SK-N-SH (cell line): ENCODE data around the gene SLC9A8. TPM values are rescaled to one million over a fixed set of nuclear protein-coding genes. Genes with fewer than 3 reads are reported as not detected.
A peak's percentile ranks its signal among the peaks of the same experiment; 100 is the strongest.

Experiments
- CTCF ChIA-PET: fragments of 300-600, 350-600 bp; formaldehyde crosslinking; extraction: SDS; loops from one replicate; lab custom pipeline; 2021; lab: Yijun Ruan, JAX
- POLR2A ChIA-PET: fragments of 350-600 bp; sonication (Branson Sonifier 250); formaldehyde crosslinking; extraction: SDS; loops from one replicate; lab custom pipeline; 2020; ENCODE audit warnings: antibody characterized with exemption, inconsistent platforms; lab: Yijun Ruan, JAX
- DNase-seq: peaks from one replicate; pipeline ENCODE4 v3.0.0; 2012
- H2AFZ ChIP-seq: fragments of 200-600 bp; sonication (generic); 2 replicates; pipeline ENCODE4 v1.8.1; 2016; ENCODE audit warnings: antibody characterized with exemption, mild to moderate bottlenecking, low read depth
- H3F3A ChIP-seq: fragments of 200-600 bp; sonication (generic); replicated peaks from 2 replicates; pipeline ENCODE3; 2016; ENCODE audit warnings: antibody characterized with exemption, mild to moderate bottlenecking; ENCODE audit not compliant: insufficient read depth
- H3K27ac ChIP-seq, 2 experiments: fragments of 200-500 bp in 1 of 2; fragments of 200-600 bp in 1 of 2; sonication (Bioruptor generic) in 1 of 2; sonication (generic), shearing (Covaris generic) in 1 of 2; 2 replicates each; pipeline versions ENCODE4 v1.5.1 to v1.6.1; 2014 to 2016; ENCODE audit warnings: low read depth in 2 of 2, inconsistent platforms in 1 of 2, low read length in 1 of 2, mild to moderate bottlenecking in 1 of 2, mixed read lengths in 1 of 2
- H3K27me3 ChIP-seq: fragments of 200-600 bp; sonication (generic), shearing (Covaris generic); 2 replicates; pipeline ENCODE4 v1.6.1; 2016; ENCODE audit warnings: mixed run types; ENCODE audit not compliant: insufficient read depth
- H3K36me3 ChIP-seq, 2 experiments: fragments of 200-500 bp in 1 of 2; fragments of 200-600 bp in 1 of 2; sonication (Bioruptor generic) in 1 of 2; sonication (generic) in 1 of 2; replicated peaks in 1 of 2; 2 replicates each; pipeline versions ENCODE3 to v1.5.1; 2014 to 2016; ENCODE audit warnings: low read length in 1 of 2, mild to moderate bottlenecking in 1 of 2; ENCODE audit not compliant: insufficient read depth in 2 of 2, control insufficient read depth in 1 of 2
- H3K4me1 ChIP-seq, 2 experiments: fragments of 200-500 bp in 1 of 2; fragments of 200-600 bp in 1 of 2; sonication (Bioruptor generic) in 1 of 2; sonication (generic), shearing (Covaris generic) in 1 of 2; 2 replicates each; pipeline versions ENCODE4 v1.5.1 to v1.6.1; 2014 to 2016; ENCODE audit warnings: low read depth in 1 of 2, low read length in 1 of 2, mixed run types in 1 of 2; ENCODE audit not compliant: insufficient read depth in 2 of 2, control insufficient read depth in 1 of 2
- H3K4me2 ChIP-seq: fragments of 200-600 bp; sonication (generic), shearing (Covaris generic); 2 replicates; pipeline ENCODE4 v1.6.1; 2017; ENCODE audit warnings: mixed run types
- H3K4me3 ChIP-seq, 2 experiments: fragments of 200-500 bp in 1 of 2; fragments of 200-600 bp in 1 of 2; sonication (Bioruptor generic) in 1 of 2; sonication (generic), shearing (Covaris generic) in 1 of 2; 2 replicates each; pipeline versions ENCODE4 v1.5.1 to v1.8.1; 2014 to 2016; ENCODE audit warnings: low read depth in 2 of 2, inconsistent platforms in 1 of 2, low read length in 1 of 2, mild to moderate bottlenecking in 1 of 2, mixed read lengths in 1 of 2, moderate library complexity in 1 of 2
- H3K79me2 ChIP-seq: fragments of 200-600 bp; sonication (generic); 2 replicates; pipeline ENCODE4 v1.8.1; 2017; ENCODE audit warnings: mild to moderate bottlenecking; ENCODE audit not compliant: insufficient read depth
- H3K9ac ChIP-seq: fragments of 200-600 bp; sonication (generic); 2 replicates; pipeline ENCODE4 v1.6.1; 2017; ENCODE audit warnings: mixed run types
- H3K9me2 ChIP-seq: fragments of 200-600 bp; sonication (generic); 2 replicates; pipeline ENCODE4 v1.6.1; 2017; ENCODE audit warnings: mixed run types
- H3K9me3 ChIP-seq: fragments of 200-600 bp; sonication (generic); 2 replicates; pipeline ENCODE4 v1.6.1; 2017; ENCODE audit warnings: mixed run types, mild to moderate bottlenecking, moderate library complexity
- H4K20me1 ChIP-seq: fragments of 200-600 bp; sonication (generic); 2 replicates; pipeline ENCODE4 v1.6.1; 2017; ENCODE audit warnings: mild to moderate bottlenecking, mixed run types; ENCODE audit not compliant: insufficient read depth
- CHD2 ChIP-seq: fragments of 150-350 bp; IDR thresholded peaks from 2 replicates; pipeline ENCODE4 v1.6.1; 2018; ENCODE audit warnings: low read length; ENCODE audit not compliant: partially characterized antibody
- ELF1 ChIP-seq: IDR thresholded peaks from 2 replicates; pipeline ENCODE4 v1.4.0; 2012
- EP300 ChIP-seq, 2 experiments: IDR thresholded peaks; 2 replicates each; pipeline versions ENCODE4 v1.4.0 to v1.6.1; 2012; ENCODE audit warnings: borderline replicate concordance in 1 of 2, low read depth in 1 of 2, low read length in 1 of 2
- EZH2phosphoT487 ChIP-seq: fragments of 200-600 bp; sonication (generic); IDR thresholded peaks from 2 replicates; pipeline ENCODE4 v1.6.1; 2017; ENCODE audit warnings: low read depth, mixed run types, mild to moderate bottlenecking, antibody characterized with exemption, moderate library complexity, borderline replicate concordance
- FOXJ3 ChIP-seq: sonication (generic); formaldehyde crosslinking; IDR thresholded peaks from 2 replicates; pipeline ENCODE4 v1.5.1; 2020; ENCODE audit warnings: mild to moderate bottlenecking, missing genetic modification reagents
- FOXM1 ChIP-seq: IDR thresholded peaks from 2 replicates; pipeline ENCODE4 v1.4.0; 2012; ENCODE audit warnings: low read depth, mild to moderate bottlenecking
- GABPA ChIP-seq: IDR thresholded peaks from 2 replicates; pipeline ENCODE4 v1.4.0; 2012; ENCODE audit warnings: low read depth, mild to moderate bottlenecking
- IRF3 ChIP-seq: fragments of 150-350 bp; IDR thresholded peaks from 2 replicates; pipeline ENCODE4 v1.6.1; 2016; ENCODE audit warnings: mild to moderate bottlenecking, low read depth, low read length
- MAX ChIP-seq: IDR thresholded peaks from 2 replicates; pipeline ENCODE4 v1.4.0; 2012; ENCODE audit warnings: low read depth
- MXI1 ChIP-seq: IDR thresholded peaks from 2 replicates; pipeline ENCODE4 v1.6.1; 2012; ENCODE audit warnings: mild to moderate bottlenecking, low read depth, low read length, improper control_type of control experiment
- NFIC ChIP-seq: IDR thresholded peaks from 2 replicates; pipeline ENCODE4 v1.4.0; 2012; ENCODE audit warnings: borderline replicate concordance
- POLR2AphosphoS5 ChIP-seq: IDR thresholded peaks from 2 replicates; pipeline ENCODE4 v1.6.1; 2012; ENCODE audit warnings: low read depth, low read length
- RCOR1 ChIP-seq: fragments of 150-350 bp; IDR thresholded peaks from 2 replicates; pipeline ENCODE4 v1.6.1; 2017; ENCODE audit warnings: antibody characterized with exemption, low read length
- SMC3 ChIP-seq: IDR thresholded peaks from 2 replicates; pipeline ENCODE4 v1.6.1; 2012; ENCODE audit warnings: low read depth, low read length, improper control_type of control experiment
- TCF12 ChIP-seq: IDR thresholded peaks from 2 replicates; pipeline ENCODE4 v1.4.0; 2012
- USF1 ChIP-seq: IDR thresholded peaks from 2 replicates; pipeline ENCODE4 v1.4.0; 2012; ENCODE audit warnings: low read depth, borderline replicate concordance
- USF2 ChIP-seq: fragments of 150-350 bp; IDR thresholded peaks from 2 replicates; pipeline ENCODE4 v1.6.1; 2017; ENCODE audit warnings: antibody characterized with exemption, low read length, low read depth, borderline replicate concordance
- YY1 ChIP-seq: IDR thresholded peaks from 2 replicates; pipeline ENCODE4 v1.4.0; 2012; ENCODE audit warnings: low read depth, mild to moderate bottlenecking
- WGBS: methylation state at CpG from one replicate; pipeline ENCODE4 v1.1.6; 2017; ENCODE audit warnings: low lambda C conversion rate; 5-methylcytosine and 5-hydroxymethylcytosine counted together
- polyA plus RNA-seq, 3 experiments: library from polyadenylated mRNA; depleted of rRNA; stranded (reverse); fragments of >200 nt; gene quantifications; 2 replicates each; pipeline ENCODE4 v1.2.3, GENCODE V29; 2012
- TF ChIP-seq, protein P1 (sequence below): IDR thresholded peaks from 2 replicates; pipeline ENCODE4 v1.6.1; 2012; ENCODE audit warnings: mild to moderate bottlenecking, low read depth, low read length, moderate library complexity

SLC9A8 gene
- polyA plus RNA-seq, 1 of the 3 experiments (the other 2 are of a cell fraction): 3.4 TPM

DNA sequence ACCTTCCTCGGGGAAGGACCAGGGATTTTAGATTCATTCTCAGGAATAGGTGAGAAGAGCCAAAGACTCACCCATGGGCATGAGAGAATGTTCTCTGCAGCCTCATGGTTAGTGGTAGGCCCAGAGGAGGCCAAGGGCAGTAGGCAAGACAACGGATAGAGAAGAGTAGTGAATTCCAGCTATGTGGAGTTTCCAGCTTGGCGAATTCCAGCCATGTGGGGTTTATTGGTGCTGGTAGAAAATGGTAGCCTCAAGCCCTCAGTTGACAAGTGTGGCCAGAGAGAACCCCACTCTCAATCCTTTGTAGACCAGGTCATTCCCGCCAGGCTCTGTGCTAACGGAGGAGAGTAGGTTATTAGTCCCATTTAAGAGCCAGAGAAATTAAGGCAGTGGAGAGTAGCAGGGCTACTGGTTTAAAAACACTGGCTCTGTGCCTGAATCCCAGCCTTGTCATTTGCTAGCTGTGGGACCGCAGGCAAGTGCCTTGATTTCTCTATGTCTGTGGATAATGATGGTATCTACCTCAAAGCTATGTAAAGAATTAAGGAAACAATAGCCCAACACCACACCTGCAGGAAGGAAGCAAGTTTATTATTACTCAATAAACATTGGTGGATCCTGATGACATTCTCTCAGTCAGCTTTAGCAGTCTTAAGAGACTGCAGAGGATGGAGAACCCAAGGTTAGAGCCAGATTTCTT, 2.0 kb upstream of the SLC9A8 start (continued):
- no peak for TF ChIP-seq SMC3
- TF ChIP-seq EZH2phosphoT487: no peak
- TF ChIP-seq YY1: no peak
- TF ChIP-seq NFIC: no peak
- no peak for TF ChIP-seq RCOR1
- TF ChIP-seq EP300 (IDR thresholded peaks at IDR 0.05; ENCODE audit: borderline replicate concordance in 1 of 2, low read depth in 1 of 2, low read length in 1 of 2): no peak
- no peak for TF ChIP-seq USF2
- TF ChIP-seq, protein P1, sequence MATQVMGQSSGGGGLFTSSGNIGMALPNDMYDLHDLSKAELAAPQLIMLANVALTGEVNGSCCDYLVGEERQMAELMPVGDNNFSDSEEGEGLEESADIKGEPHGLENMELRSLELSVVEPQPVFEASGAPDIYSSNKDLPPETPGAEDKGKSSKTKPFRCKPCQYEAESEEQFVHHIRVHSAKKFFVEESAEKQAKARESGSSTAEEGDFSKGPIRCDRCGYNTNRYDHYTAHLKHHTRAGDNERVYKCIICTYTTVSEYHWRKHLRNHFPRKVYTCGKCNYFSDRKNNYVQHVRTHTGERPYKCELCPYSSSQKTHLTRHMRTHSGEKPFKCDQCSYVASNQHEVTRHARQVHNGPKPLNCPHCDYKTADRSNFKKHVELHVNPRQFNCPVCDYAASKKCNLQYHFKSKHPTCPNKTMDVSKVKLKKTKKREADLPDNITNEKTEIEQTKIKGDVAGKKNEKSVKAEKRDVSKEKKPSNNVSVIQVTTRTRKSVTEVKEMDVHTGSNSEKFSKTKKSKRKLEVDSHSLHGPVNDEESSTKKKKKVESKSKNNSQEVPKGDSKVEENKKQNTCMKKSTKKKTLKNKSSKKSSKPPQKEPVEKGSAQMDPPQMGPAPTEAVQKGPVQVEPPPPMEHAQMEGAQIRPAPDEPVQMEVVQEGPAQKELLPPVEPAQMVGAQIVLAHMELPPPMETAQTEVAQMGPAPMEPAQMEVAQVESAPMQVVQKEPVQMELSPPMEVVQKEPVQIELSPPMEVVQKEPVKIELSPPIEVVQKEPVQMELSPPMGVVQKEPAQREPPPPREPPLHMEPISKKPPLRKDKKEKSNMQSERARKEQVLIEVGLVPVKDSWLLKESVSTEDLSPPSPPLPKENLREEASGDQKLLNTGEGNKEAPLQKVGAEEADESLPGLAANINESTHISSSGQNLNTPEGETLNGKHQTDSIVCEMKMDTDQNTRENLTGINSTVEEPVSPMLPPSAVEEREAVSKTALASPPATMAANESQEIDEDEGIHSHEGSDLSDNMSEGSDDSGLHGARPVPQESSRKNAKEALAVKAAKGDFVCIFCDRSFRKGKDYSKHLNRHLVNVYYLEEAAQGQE: no peak
- TF ChIP-seq, all 33 proteins: peak for 0

DNA sequence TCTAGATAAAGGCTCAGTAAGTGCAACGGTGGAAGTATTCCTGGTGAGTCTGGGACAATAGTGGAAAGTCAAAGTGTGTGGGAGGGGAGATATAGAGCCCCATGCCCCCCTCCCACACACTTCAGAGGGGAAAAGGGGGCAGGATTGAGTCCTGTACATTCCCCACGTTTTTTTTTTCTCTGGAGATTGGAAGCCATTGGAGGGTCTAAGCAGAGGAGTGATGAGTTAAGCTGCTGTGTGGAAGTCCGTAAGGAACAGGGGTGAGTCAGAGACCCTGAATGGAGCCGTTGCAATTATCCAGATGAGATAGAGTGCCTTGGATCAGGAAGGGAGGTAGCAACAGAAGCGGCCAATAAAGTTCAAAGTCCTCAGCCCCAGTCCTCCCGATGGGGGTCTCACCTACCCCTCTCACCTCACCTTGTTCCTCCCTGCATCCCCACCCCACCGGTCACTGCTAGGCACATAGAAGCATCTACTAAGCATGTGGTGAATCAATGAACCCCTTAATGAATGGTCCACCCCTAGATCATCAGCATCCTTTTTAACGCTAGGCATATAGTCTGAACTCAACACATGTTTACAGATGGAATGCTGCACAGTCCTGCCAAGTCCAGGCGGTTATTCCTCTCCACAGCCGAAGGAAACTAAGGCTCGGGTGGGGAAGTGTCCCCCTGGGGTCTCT, 662 bp upstream of the SLC9A8 start:
- Histone ChIP-seq H3K4me3 (peak overlapping the region; percentile 78 to 79), H3F3A (no peaks in the 10 kb centered on the region), H3K4me2 (peak overlapping the region; percentile 88), H3K79me2 (peaks cover 11% of the 10 kb centered on the region), H3K4me1 (peaks cover 0 to 12% of the 10 kb centered on the region in 2 experiments; a peak in 1 of 4 replicates), H2AFZ (peak overlapping the region; percentile 89), H3K27ac (peak overlapping the region; percentile 73 to 83), H3K9me2 (no peaks in the 10 kb centered on the region), H4K20me1 (no peaks in the 10 kb centered on the region), H3K9ac (peak overlapping the region; percentile 89), H3K9me3 (no peaks in the 10 kb centered on the region), H3K27me3 (no peaks in the 10 kb centered on the region), H3K36me3 (peaks cover 4 to 5% of the 10 kb centered on the region in 2 experiments)
- WGBS: 45% methylated on average over 11 of the region's 11 CpGs
- DNase-seq: peak; percentile 14
- POLR2A ChIA-PET: interaction anchor here (0.9 to 1.0 kb wide), 2 partner anchors 16 to 80 kb away, joined by 3 read pairs; no protein-coding TSS in a partner anchor
- CTCF ChIA-PET: interaction anchor here (1.0 to 3.4 kb wide), 4 partner anchors 34 to 203 kb away, joined by 3 to 15 read pairs (median 4); no protein-coding TSS in a partner anchor
- TF ChIP-seq POLR2AphosphoS5 (no peak), GABPA (no peak), IRF3 (no peak), USF1 (no peak), TCF12 (no peak), FOXJ3 (CRISPR knock-in tag) (no peak), USF2 (no peak), CHD2 (no peak), MXI1 (no peak), MAX (no peak), ELF1 (no peak), FOXM1 (no peak)
